WTC11 (cell line): Measurements from ENCODE around the gene DUS1L. TPM values are rescaled to one million over a fixed set of nuclear protein-coding genes. Genes with fewer than 3 reads are reported as not detected.

Source experiments
- ATAC-seq: fragments of 200-7000 bp; cut with Tn5 transposase; 2 replicates; pipeline ENCODE4 v1.10.0; 2021; ENCODE audit warnings: mild to moderate bottlenecking, moderate library complexity
- CTCF ChIA-PET: fragments of 300-600 bp; sonication (Branson Sonifier 250); formaldehyde crosslinking; loops from one replicate; lab custom pipeline; 2021; ENCODE audit warnings: antibody characterized with exemption; lab: Charles Lee
- POLR2A ChIA-PET: fragments of 350-600 bp; sonication (Branson Sonifier 250); formaldehyde crosslinking; loops from one replicate; lab custom pipeline; 2021; ENCODE audit warnings: antibody characterized with exemption; lab: Charles Lee
- DNase-seq: peaks from one replicate; pipeline ENCODE4 v3.0.0; 2021; ENCODE audit warnings: low spot score
- H3K27ac Mint-ChIP-seq: 2 replicates; pipeline ENCODE4 v1.8.0; 2021; ENCODE audit warnings: mixed read lengths
- H3K27me3 Mint-ChIP-seq: 2 replicates; pipeline ENCODE4 v1.8.0; 2021; ENCODE audit warnings: low read depth, mild to moderate bottlenecking, moderate library complexity, mixed read lengths
- H3K36me3 Mint-ChIP-seq: 2 replicates; pipeline ENCODE4 v1.8.0; 2021; ENCODE audit warnings: mixed read lengths
- H3K4me1 Mint-ChIP-seq: 2 replicates; pipeline ENCODE4 v1.8.0; 2022; ENCODE audit warnings: mixed read lengths
- H3K4me3 Mint-ChIP-seq: 2 replicates; pipeline ENCODE4 v1.8.0; 2021; ENCODE audit warnings: mild to moderate bottlenecking, moderate library complexity, mixed read lengths
- H3K9me3 Mint-ChIP-seq: 2 replicates; pipeline ENCODE4 v1.8.0; 2021; ENCODE audit warnings: mixed read lengths
- CREB1 ChIP-seq: sonication (generic); formaldehyde crosslinking; IDR thresholded peaks from 2 replicates; pipeline ENCODE4 v1.8.0; 2023; ENCODE audit warnings: mild to moderate bottlenecking, missing genetic modification reagents
- ETV6 ChIP-seq: sonication (generic); formaldehyde crosslinking; IDR thresholded peaks from 2 replicates; pipeline ENCODE4 v1.8.1; 2022; ENCODE audit warnings: mild to moderate bottlenecking, missing genetic modification reagents
- FOXJ3 ChIP-seq: sonication (generic); formaldehyde crosslinking; IDR thresholded peaks from 2 replicates; pipeline ENCODE4 v1.9.0; 2021; ENCODE audit warnings: missing genetic modification reagents, mild to moderate bottlenecking, borderline replicate concordance
- IRF2 ChIP-seq: sonication (generic); formaldehyde crosslinking; IDR thresholded peaks from 2 replicates; pipeline ENCODE4 v1.8.0; 2022; ENCODE audit warnings: low read depth, missing genetic modification reagents, borderline replicate concordance
- KAT7 ChIP-seq: sonication (generic); formaldehyde crosslinking; IDR thresholded peaks from 2 replicates; pipeline ENCODE4 v1.8.1; 2023; ENCODE audit warnings: missing genetic modification reagents, mild to moderate bottlenecking, borderline replicate concordance
- MLX ChIP-seq: sonication (generic); formaldehyde crosslinking; IDR thresholded peaks from 2 replicates; pipeline ENCODE4 v1.8.1; 2023; ENCODE audit warnings: mild to moderate bottlenecking, missing genetic modification reagents, moderate library complexity
- MYBL2 ChIP-seq: sonication (generic); formaldehyde crosslinking; IDR thresholded peaks from 2 replicates; pipeline ENCODE4 v1.8.1; 2023; ENCODE audit warnings: mild to moderate bottlenecking, moderate library complexity, missing genetic modification reagents
- NR2C2 ChIP-seq: sonication (generic); formaldehyde crosslinking; IDR thresholded peaks from 2 replicates; pipeline ENCODE4 v1.8.0; 2022; ENCODE audit warnings: mild to moderate bottlenecking, missing genetic modification reagents
- PRDM15 ChIP-seq: sonication (generic); formaldehyde crosslinking; IDR thresholded peaks from 2 replicates; pipeline ENCODE4 v1.8.0; 2022; ENCODE audit warnings: missing genetic modification reagents
- PRRX2 ChIP-seq: fragments of 250-450 bp; sonication (Bioruptor Pico); IDR thresholded peaks from 2 replicates; pipeline ENCODE4 v1.8.0; 2021; ENCODE audit warnings: mild to moderate bottlenecking
- RORB ChIP-seq: fragments of 250-450 bp; sonication (Bioruptor Pico); IDR thresholded peaks from 2 replicates; pipeline ENCODE4 v1.9.0; 2021; ENCODE audit warnings: mild to moderate bottlenecking
- SMAD3 ChIP-seq: sonication (generic); formaldehyde crosslinking; IDR thresholded peaks from 2 replicates; pipeline ENCODE4 v1.8.0; 2022; ENCODE audit warnings: missing genetic modification reagents, mild to moderate bottlenecking, borderline replicate concordance
- SOX15 ChIP-seq: fragments of 250-450 bp; sonication (Bioruptor Pico); IDR thresholded peaks from 2 replicates; pipeline ENCODE4 v1.9.0; 2021; ENCODE audit warnings: mild to moderate bottlenecking
- TCF7 ChIP-seq: sonication (generic); formaldehyde crosslinking; IDR thresholded peaks from 2 replicates; pipeline ENCODE4 v1.8.0; 2022; ENCODE audit warnings: mild to moderate bottlenecking, low read depth, missing genetic modification reagents, moderate library complexity
- TEAD1 ChIP-seq: sonication (generic); formaldehyde crosslinking; IDR thresholded peaks from 2 replicates; pipeline ENCODE4 v1.8.0; 2022; ENCODE audit warnings: mild to moderate bottlenecking, missing genetic modification reagents
- TP53 ChIP-seq: sonication (generic); formaldehyde crosslinking; IDR thresholded peaks from 2 replicates; pipeline ENCODE4 v1.8.1; 2023; ENCODE audit warnings: mild to moderate bottlenecking, missing genetic modification reagents
- ZMAT4 ChIP-seq: fragments of 250-450 bp; sonication (Bioruptor Pico); IDR thresholded peaks from 2 replicates; pipeline ENCODE4 v1.9.0; 2021; ENCODE audit warnings: mild to moderate bottlenecking
- ZNF232 ChIP-seq: sonication (generic); formaldehyde crosslinking; IDR thresholded peaks from 2 replicates; pipeline ENCODE4 v1.8.0; 2022; ENCODE audit warnings: mild to moderate bottlenecking, missing genetic modification reagents
- ZNF396 ChIP-seq: fragments of 250-450 bp; sonication (Bioruptor Pico); IDR thresholded peaks from 2 replicates; pipeline ENCODE4 v1.8.0; 2021; ENCODE audit warnings: mild to moderate bottlenecking, moderate library complexity, borderline replicate concordance
- ZNF416 ChIP-seq: fragments of 250-450 bp; sonication (Bioruptor Pico); IDR thresholded peaks from 2 replicates; pipeline ENCODE4 v1.9.0; 2021; ENCODE audit warnings: mild to moderate bottlenecking, inconsistent platforms
- total RNA-seq: library from RNA; stranded (reverse); gene quantifications from 3 replicates; pipeline ENCODE4 v1.2.3, GENCODE V29; 2021
- TF ChIP-seq, protein P1 (sequence below): sonication (generic); formaldehyde crosslinking; IDR thresholded peaks from 2 replicates; pipeline ENCODE4 v1.8.1; 2023; ENCODE audit warnings: mild to moderate bottlenecking, missing genetic modification reagents, borderline replicate concordance

The DUS1L gene
- total RNA-seq, 1 experiment from 2014 or later = 120 TPM

DNA sequence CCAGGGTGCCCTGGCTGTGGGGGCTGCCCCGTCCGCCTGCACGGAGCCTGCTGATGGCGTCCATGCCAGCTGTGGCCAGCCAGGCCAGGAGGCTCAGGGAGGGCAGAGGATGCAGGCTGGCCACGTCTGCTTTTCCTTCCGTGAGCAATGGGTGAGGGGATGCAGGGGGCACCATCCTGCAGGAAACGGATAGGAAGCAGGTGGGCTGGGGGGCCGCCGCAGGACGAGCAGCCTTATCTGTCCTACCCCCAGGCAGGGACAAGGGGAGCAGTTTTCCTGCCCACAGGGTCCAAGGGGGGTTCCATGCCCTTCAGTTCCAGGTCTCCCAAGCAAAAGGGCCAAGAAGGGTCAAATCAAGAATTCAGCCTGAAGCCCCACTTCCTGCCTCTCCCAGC lies 6.8 kb downstream of the DUS1L start (continued):
- TF ChIP-seq, protein P1, sequence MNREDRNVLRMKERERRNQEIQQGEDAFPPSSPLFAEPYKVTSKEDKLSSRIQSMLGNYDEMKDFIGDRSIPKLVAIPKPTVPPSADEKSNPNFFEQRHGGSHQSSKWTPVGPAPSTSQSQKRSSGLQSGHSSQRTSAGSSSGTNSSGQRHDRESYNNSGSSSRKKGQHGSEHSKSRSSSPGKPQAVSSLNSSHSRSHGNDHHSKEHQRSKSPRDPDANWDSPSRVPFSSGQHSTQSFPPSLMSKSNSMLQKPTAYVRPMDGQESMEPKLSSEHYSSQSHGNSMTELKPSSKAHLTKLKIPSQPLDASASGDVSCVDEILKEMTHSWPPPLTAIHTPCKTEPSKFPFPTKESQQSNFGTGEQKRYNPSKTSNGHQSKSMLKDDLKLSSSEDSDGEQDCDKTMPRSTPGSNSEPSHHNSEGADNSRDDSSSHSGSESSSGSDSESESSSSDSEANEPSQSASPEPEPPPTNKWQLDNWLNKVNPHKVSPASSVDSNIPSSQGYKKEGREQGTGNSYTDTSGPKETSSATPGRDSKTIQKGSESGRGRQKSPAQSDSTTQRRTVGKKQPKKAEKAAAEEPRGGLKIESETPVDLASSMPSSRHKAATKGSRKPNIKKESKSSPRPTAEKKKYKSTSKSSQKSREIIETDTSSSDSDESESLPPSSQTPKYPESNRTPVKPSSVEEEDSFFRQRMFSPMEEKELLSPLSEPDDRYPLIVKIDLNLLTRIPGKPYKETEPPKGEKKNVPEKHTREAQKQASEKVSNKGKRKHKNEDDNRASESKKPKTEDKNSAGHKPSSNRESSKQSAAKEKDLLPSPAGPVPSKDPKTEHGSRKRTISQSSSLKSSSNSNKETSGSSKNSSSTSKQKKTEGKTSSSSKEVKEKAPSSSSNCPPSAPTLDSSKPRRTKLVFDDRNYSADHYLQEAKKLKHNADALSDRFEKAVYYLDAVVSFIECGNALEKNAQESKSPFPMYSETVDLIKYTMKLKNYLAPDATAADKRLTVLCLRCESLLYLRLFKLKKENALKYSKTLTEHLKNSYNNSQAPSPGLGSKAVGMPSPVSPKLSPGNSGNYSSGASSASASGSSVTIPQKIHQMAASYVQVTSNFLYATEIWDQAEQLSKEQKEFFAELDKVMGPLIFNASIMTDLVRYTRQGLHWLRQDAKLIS (CRISPR knock-in tag) = no peak
- no peak for TF ChIP-seq SMAD3 (CRISPR knock-in tag)
- no peak for TF ChIP-seq PRDM15 (CRISPR knock-in tag)
- TF ChIP-seq MLX (CRISPR knock-in tag) = no peak
- TF ChIP-seq TEAD1 (CRISPR knock-in tag) = no peak
- no peak for TF ChIP-seq SOX15 (CRISPR knock-in tag)

GRCh38 chr17:82058230-82058854 lies 7.3 kb downstream of the DUS1L start:
- Mint-ChIP-seq H3K27ac (no peak overlapping the region), H3K27me3 (no peaks in the 10 kb centered on the region), H3K4me1 (no peaks in the 10 kb centered on the region), H3K9me3 (no peaks in the 10 kb centered on the region), H3K4me3 (no peak overlapping the region), H3K36me3 (peaks cover 8% of the 10 kb centered on the region; the same call in 1 of the 2 replicates)
- POLR2A ChIA-PET = interaction anchor here (1.5 kb wide), 1 partner anchor 28 kb away, joined by 4 read pairs; no protein-coding TSS in a partner anchor
- CTCF ChIA-PET = interaction anchor here (2.9 kb wide), 1 partner anchor 21 kb away, joined by 11 read pairs; the partner anchor contains the start of gene DCXR
- ATAC-seq (peak; percentile 33; the same call in 1 of the 2 replicates), DNase-seq (no peak)
- TF ChIP-seq MYBL2 = no peak
- no peak for TF ChIP-seq ZNF416
- TF ChIP-seq KAT7 (CRISPR knock-in tag) = no peak
- no peak for TF ChIP-seq SMAD3 (CRISPR knock-in tag)
- TF ChIP-seq ZMAT4 (CRISPR knock-in tag) = no peak
- no peak for TF ChIP-seq ZNF396 (CRISPR knock-in tag)
- TF ChIP-seq IRF2 (CRISPR knock-in tag) = no peak
- TF ChIP-seq ZNF232 (CRISPR knock-in tag) = no peak
- TF ChIP-seq TP53 = no peak
- no peak for TF ChIP-seq FOXJ3 (CRISPR knock-in tag)
- no peak for TF ChIP-seq NR2C2 (CRISPR knock-in tag)
- no peak for TF ChIP-seq ETV6 (CRISPR knock-in tag)
- TF ChIP-seq PRRX2 (CRISPR knock-in tag) = no peak
- no peak for TF ChIP-seq PRDM15 (CRISPR knock-in tag)
- no peak for TF ChIP-seq CREB1 (CRISPR knock-in tag)
- no peak for TF ChIP-seq RORB (CRISPR knock-in tag)
- TF ChIP-seq TCF7 = no peak
